Urothelium cell line (cell line): ENCODE results near the gene FBLIM1.

Experiments
- DNase-seq: peaks from one replicate; pipeline ENCODE4 v3.0.0; 2011; ENCODE audit warnings: low spot score, mixed read lengths
- FAIRE-seq: peaks from 2 replicates; lab custom pipeline; 2011; peaks lifted over from hg19 to GRCh38; lab: Jason Lieb, UNC

Gene FBLIM1

DNA sequence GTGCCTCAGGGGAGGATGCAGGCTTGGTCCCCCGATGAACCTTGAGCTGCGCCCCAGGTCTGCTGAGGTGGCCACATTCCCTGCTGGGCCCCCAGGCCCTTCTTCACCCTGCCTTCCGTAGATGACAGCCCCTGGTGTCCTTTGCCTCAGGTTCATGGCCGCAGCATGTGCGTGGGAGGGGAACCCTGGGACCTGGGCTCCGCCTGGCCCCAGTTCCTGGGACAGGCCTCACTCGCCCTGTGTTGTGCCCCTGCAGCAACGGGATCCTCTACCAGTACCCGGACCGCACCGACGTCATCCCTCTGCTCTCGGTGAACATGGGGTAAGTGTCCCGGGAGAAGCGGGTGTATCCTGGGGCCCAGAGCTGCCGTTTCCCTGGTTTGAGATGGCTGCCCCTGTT is 27.7 kb upstream of the FBLIM1 start:
- DNase-seq: no peak
- no peak for FAIRE-seq

GRCh38 chr1:15731735-15732685 is 26.6 kb upstream of the FBLIM1 start:
- no peak for FAIRE-seq
- DNase-seq: no peak

GRCh38 chr1:15732686-15733081 is 25.9 kb upstream of the FBLIM1 start:
- FAIRE-seq (no peak), DNase-seq (no peak)

GRCh38 chr1:15733218-15733725 is 25.3 kb upstream of the FBLIM1 start:
- DNase-seq (no peak), FAIRE-seq (no peak)

GRCh38 chr1:15733726-15734226 is 24.8 kb upstream of the FBLIM1 start:
- no peak for DNase-seq
- no peak for FAIRE-seq

DNA sequence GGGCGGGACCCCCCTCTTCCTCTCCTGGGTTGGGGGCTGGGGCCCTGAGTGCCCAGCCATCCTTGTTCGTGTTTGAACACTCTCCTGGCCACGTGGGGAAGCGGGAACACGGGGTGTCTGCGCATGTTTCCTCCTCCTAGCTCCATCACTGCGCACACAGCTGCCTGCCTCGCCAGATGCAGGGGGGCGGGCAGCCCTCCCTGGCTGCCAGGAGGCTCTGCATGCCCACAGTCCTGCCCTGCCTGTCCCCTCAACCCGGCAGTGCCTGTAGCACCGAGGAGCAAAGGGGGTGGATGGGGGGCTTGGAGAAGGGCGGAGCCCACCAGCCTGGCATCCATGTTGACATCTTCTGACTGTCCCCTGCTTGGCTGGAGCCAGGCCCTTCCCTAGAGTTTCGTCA is 24.3 kb upstream of the FBLIM1 start:
- DNase-seq: no peak
- no peak for FAIRE-seq

DNA sequence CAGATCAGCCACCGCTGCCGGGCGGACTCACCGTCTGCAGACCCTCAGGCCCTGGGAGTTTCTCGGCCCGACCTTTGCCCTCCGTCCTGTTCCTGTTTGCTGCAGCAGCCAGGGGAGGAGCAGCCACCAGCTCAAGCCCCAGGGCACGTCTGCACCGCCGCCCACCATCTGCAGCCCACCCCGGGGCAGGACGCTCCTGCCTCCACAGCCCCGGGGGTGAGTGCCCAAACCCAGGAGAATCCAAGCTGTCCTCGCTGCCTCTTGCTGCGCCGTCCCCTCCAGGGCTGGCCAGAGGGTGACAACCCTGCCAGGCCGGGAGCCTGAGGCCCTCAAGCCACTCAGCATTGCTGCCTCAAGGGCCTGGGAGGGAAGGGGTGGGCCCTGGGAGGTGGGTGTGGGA is 23.7 kb upstream of the FBLIM1 start:
- DNase-seq (no peak), FAIRE-seq (no peak)

DNA sequence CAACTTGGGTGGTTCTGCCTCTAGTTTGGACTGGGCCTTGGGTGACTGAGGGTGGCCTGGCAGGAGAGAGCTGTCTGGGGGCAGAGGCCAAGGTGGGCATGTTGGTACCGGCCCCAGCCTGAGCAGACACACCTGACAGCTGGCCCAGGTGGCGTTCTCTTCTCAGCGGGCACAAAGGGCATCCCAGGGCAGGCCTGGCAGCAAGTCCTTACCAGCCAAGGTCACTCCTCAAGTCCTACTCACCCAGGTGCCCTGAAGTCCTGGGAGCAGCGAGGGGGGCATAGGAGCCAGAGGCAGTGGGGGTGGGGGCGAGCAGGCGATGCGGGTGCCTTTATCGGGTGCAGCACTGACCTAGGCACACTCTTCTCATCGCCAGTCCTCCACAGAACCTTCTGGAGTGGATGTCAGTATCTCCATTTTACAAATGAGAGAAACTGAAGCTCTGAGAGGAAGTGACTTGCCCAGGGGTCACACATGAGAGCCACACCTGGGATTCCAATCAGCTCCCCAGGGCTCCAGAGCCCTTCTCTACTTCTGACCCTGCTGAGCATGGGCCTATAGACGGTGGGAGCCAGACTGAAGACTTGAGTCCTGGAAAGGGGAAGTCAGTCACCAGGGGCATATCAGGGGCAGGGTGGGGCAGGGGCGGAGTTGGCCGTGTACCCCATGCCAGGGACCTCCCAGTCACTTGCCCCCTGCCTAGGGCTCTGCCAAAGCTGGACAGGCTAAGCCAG is 23.1 kb upstream of the FBLIM1 start:
- DNase-seq (no peak), FAIRE-seq (no peak)

DNA sequence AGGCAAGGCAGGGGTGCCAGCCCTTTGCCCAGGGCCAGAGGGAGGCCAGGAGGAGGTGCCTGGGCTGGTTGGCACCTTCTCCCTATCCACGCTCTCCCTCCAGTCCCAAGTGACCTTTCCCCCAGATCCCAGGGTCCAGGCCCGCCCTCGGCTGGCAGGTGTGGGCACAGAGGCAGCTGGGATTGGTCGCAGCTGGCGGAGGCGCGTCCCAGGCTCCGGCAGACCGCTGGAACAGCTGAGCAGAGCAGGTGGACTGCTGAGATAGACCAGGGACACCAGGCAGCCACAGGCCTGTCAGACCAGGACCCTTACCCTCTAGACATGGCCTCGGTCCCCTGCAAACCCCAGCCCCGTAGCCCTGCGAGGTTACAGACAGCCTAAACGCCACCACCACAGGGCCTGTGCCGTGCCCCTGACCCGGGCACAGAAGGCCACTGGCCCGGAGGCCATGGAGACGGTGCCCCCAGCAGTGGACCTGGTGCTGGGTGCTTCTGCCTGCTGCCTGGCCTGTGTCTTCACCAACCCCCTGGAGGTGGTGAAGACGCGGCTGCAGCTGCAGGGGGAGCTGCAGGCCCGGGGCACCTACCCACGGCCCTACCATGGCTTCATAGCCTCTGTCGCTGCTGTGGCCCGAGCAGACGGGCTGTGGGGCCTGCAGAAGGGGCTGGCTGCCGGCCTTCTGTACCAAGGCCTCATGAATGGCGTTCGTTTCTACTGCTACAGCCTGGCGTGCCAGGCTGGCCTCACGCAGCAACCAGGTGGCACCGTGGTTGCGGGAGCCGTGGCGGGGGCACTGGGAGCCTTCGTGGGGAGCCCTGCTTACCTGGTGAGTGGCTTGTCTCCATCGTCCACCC is 22.3 kb upstream of the FBLIM1 start, which contains the start of gene SLC25A34:
SLC25A34 (plus strand) TSS at position 221 of the 854 bp plus-strand sequence; CDS start at position 449, 228 bp downstream.
- FAIRE-seq (no peak), DNase-seq (no peak)

DNA sequence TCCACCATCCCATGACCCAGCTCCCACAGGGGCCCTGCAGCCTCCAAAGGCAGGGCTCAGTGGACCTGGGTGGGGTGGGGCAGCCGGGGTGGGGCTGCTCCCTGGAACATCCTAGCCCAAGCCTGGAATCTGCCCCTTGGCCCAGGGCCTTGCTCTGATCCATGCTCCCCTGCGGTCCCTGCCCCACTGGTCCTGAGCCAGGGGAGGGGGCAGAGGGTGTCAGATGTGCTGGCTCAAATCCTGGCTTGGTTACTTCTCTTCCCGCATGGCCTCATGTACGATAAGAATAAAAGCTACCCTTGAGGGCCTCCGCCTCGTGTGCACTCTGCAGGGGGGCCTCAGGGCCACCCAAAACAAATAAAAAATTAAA is 21.7 kb upstream of the FBLIM1 start:
- DNase-seq (no peak), FAIRE-seq (no peak)

DNA sequence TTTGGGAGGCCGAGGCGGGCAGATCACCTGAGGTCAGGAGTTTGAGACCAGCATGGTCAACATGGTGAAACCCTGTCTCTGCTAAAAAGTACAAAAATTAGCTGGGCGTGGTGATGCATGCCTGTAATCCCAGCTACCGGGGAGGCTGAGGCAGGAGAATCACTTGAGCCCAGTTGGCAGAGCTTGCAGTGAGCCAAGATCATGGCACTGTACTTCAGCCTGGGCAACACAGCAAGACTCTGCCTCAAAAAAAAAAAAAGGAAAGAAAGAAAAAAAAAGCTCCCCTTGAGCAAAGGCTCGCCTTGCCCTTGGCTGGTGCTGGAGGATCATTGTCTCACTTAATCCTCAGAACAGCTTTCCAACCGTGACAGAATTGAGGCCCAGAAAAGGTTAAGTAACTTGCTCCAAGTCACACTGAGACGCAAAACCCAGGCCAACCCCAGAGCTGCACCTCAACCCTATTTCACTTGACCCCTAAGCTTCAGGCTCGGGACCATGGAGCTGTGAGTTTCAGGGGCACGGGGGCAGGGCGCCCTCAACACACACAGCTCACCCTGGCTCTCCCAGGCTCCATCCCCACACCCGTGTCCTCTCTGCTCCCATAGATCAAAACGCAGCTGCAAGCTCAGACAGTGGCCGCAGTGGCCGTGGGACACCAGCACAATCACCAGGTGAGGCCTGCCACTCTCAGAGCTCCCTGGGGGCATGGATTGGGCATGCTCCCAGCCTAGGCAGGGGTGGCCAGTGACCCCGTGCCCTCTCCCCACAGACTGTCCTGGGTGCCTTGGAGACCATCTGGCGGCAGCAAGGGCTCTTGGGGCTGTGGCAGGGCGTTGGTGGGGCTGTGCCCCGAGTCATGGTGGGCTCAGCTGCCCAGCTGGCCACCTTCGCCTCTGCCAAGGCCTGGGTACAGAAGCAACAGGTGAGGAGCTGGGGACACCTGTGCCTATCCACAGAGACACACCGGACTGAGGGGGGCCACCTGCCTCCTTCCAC is 21.0 kb upstream of the FBLIM1 start:
- DNase-seq (no peak), FAIRE-seq (no peak)

DNA sequence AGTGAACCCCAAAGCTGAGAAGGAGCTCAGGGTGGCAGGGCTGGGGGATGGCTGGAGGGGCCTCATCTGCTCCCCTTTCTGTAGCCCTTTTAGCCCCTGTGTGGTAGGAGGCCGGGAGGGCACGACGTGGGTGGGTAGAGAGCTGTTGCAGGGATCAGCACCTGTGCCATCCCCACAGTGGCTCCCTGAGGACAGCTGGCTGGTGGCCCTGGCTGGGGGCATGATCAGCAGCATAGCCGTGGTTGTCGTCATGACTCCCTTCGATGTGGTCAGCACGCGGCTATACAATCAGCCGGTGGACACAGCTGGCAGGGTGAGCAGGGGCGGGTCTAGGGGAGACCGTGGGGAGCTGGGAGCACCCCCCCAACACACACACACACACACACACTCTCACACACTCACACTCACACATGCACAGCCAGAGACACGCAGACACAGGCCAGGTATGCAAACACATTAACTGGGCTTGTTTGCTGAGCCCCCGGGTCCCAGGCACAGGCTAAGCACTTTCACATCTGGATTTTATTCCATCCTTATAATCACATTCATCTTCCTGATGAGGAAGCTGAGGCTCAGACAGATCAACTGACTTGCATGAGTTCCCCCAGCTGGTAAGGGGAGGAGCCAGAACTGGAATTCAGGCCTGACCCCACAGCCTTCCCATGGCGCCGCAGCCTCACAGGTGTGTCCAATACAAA is 20.0 kb upstream of the FBLIM1 start:
- DNase-seq: no peak
- no peak for FAIRE-seq

- no peak for DNase-seq
- no peak for FAIRE-seq
These were observed 19.3 kb upstream of the FBLIM1 start for GRCh38 chr1:15739259-15739658.

- DNase-seq (no peak), FAIRE-seq (no peak)
These were observed 18.9 kb upstream of the FBLIM1 start for GRCh38 chr1:15739745-15740144.

DNA sequence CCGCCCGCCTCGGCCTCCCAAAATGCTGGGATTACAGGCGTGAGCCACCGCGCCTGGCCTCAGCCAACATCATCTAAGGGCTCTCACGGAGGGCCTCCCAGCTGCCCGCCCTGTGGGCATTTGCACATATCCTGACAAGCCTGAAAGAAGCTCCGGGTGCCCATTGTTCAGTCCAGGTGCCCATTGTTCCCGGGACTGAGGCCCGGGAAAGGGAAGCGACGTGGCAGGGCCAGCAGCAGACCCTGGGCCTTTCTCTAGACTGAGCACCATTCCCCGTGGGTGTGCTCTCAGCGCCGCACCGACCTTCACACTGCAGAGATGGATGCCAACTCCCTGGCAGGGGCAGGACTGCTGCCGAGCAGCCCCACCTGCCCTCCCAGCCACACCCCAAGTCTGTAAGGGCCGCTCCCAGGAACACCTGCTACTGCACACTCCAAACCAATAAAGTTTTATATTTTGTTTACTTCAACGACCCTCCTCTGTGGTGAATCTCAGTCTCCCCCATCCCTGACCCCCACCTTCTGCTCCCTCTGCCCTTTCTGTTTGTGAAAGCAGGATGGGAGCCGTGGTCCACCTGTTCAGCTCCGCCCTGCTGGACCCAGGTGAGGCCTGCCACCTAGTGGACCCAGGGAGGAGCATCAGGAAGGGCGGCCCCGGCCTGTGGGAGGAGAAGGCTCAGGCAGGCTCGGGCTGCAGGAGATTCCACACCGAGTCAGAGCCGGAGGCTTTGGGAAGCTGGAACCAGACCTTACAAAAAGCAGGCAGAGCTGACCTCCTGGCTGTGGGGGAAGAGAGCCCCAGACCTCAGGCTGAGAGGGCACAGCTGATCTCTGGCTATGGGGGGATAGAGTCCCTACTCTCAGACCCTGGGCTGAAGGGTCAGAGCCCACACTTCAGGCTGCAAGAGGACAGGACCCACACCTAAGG is 17.4 kb upstream of the FBLIM1 start:
- FAIRE-seq: no peak

DNA sequence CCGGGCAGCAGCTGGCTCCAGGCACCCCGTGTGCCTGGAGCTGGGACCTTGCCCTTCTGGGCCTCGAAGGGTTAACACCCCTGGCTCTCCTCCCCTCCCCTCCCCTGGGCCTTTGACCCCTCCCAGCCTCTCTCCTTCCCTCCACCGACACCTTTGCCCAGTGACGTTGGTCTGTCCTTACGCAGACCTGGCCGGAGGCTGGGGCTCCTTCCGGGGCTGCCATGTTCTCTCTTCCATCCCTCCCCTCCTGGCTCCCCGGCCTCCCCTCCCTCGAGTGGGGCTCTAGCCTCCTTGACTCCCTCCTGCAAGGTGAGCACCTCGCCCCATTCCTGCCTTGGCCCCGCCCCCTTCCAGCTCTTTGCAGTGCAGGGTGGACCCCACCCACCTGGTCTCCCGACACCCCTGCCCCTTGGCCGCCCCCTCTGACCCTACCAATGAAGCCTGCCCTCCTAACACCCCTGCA is 16.2 kb upstream of the FBLIM1 start, which contains the start of gene TMEM82:
TMEM82 (plus strand) TSS at position 161 of the 463 bp plus-strand sequence; CDS start at position 222, 61 bp downstream.
- DNase-seq: no peak
- FAIRE-seq: no peak

More for the DNA sequence above, 17.4 kb upstream of the FBLIM1 start:
- DNase-seq: peak; percentile 83

- FAIRE-seq (no peak), DNase-seq (no peak)
These were observed 14.4 kb upstream of the FBLIM1 start for GRCh38 chr1:15744122-15744679.
